ENCODE results near the gene CD4. TPM values are rescaled to one million over a fixed set of nuclear protein-coding genes. Genes with fewer than 3 reads are reported as not detected.

Gene CD4
- total and polyA plus RNA-seq, 2 donors (not counting 3 experiments of a cell fraction or from before 2014, with no cell fraction given): not detected

DNA sequence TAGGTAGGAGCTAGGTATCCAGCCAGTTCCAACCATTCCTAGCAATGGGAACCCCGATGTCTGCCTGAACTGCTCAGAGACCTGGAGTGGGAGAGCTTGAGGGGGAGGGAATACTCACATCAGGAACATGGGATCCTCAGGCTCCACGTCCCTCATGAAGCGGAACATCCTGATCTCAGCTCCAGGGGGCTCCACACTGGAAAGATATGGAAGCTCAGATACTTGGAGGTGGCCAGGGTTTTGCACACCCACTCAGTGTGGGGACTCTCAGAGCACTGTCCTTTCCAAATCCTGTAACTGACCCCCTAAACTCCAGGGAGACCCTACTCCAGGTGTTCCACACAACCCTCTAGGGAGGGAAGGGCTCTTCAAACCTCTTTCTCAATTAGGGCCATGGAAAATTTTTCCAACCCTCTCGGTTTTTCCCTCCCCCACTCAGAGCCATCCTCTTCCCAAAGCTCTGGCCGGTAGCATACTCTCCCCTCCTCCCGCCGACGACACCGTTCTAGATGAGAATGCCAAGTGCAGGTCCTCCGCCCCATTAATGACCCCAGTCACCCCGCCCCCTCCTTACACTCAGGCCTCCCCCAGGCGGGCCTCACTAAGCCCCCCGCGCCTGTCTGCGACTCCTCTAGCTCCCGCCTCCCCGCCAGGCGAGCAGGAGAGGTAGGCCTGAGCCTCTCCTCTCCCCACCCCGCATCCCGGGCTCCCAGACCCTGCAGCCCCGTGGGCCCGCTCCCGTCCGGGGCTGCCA lies 37.0 kb upstream of the CD4 start:
- Histone ChIP-seq H3K9me1 (replicated peaks; ENCODE audit: control insufficient read depth, extremely low read depth, insufficient read depth, low read length) (no peaks in the 10 kb centered on the region), H3K79me2 (ENCODE audit: control insufficient read depth, insufficient read depth, low read length) (peaks cover 16% of the 10 kb centered on the region), H3K9me3 (replicated peaks; ENCODE audit: control insufficient read depth, insufficient read depth, low read length) (no peaks in the 10 kb centered on the region), H3K27ac (ENCODE audit: insufficient read depth, low read depth, low read length) (peak overlapping the region; percentile 98), H3K4me1 (ENCODE audit: control insufficient read depth, extremely low read depth, insufficient read depth, low read length) (peaks cover 10% of the 10 kb centered on the region), H3K27me3 (ENCODE audit: control insufficient read depth in 2 of 2, insufficient read depth in 2 of 2, low read length in 2 of 2) (no peaks in the 10 kb centered on the region), H2AFZ (ENCODE audit: low read depth, low read length) (peak overlapping the region; percentile 87), H3K9ac (replicated peaks; ENCODE audit: extremely low read depth, insufficient read depth, low read length) (peak overlapping the region; percentile 96), H3K4me3 (replicated peaks in 1 of 3; ENCODE audit: insufficient read depth in 1 of 3, low read depth in 1 of 3, low read length in 3 of 3) (peak overlapping the region; percentile 52 to 76 (median 72)), H3K36me3 (ENCODE audit: control insufficient read depth in 2 of 2, extremely low read depth in 1 of 2, insufficient read depth in 2 of 2, low read length in 2 of 2) (peaks cover 19 to 34% of the 10 kb centered on the region in 2 experiments), H4K20me1 (replicated peaks; ENCODE audit: control insufficient read depth, extremely low read depth, insufficient read depth, low read length) (no peaks in the 10 kb centered on the region), H3K4me2 (ENCODE audit: insufficient read depth, low read length) (peak overlapping the region; percentile 55)
- BruUV-seq (replicated peaks): TSS peak; percentile 13
- dilution Hi-C loops (cut with MboI; ENCODE audit: extremely low pct_ligation_motif_present, low sequenced_read_pairs) (no loop called here), intact Hi-C loops (cut with micrococcal nuclease) (no loop called here)
- DNase-seq (ENCODE audit: low read depth, low spot score): peak; percentile 67
- FAIRE-seq: no peak
- no peak for TF ChIP-seq EZH2 (IDR thresholded peaks at IDR 0.05; ENCODE audit: borderline replicate concordance, low read depth, low read length, severe bottlenecking)
- TF ChIP-seq, protein P1, sequence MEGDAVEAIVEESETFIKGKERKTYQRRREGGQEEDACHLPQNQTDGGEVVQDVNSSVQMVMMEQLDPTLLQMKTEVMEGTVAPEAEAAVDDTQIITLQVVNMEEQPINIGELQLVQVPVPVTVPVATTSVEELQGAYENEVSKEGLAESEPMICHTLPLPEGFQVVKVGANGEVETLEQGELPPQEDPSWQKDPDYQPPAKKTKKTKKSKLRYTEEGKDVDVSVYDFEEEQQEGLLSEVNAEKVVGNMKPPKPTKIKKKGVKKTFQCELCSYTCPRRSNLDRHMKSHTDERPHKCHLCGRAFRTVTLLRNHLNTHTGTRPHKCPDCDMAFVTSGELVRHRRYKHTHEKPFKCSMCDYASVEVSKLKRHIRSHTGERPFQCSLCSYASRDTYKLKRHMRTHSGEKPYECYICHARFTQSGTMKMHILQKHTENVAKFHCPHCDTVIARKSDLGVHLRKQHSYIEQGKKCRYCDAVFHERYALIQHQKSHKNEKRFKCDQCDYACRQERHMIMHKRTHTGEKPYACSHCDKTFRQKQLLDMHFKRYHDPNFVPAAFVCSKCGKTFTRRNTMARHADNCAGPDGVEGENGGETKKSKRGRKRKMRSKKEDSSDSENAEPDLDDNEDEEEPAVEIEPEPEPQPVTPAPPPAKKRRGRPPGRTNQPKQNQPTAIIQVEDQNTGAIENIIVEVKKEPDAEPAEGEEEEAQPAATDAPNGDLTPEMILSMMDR (IDR thresholded peaks at IDR 0.05; ENCODE audit: extremely low read depth in 1 of 2, insufficient read depth in 1 of 2, low read depth in 1 of 2, low read length in 2 of 2): peak; percentile 42 to 48
- ChIA-PET POLR2A (interaction anchor here (0.7 to 3.1 kb wide), 13 partner anchors 11 to 173 kb away, joined by 3 to 43 read pairs (median 5); partner anchors contain the start of genes COPS7A, GPR162, PTMS and SPSB2), CTCF (interaction anchor here (1.1 to 6.1 kb wide), 23 partner anchors 10 to 136 kb away, joined by 3 to 234 read pairs (median 13); partner anchors contain the start of genes CDCA3, COPS7A, GPR162 and LAG3)
